OCI-M2 (cell line): ENCODE data around the gene ELF5.

ENCODE experiments used
- DNase-seq: peaks from one replicate; lab custom pipeline; 2025; ENCODE audit not compliant: unreplicated experiment; lab: John Stamatoyannopoulos, UW

ELF5 gene

DNA sequence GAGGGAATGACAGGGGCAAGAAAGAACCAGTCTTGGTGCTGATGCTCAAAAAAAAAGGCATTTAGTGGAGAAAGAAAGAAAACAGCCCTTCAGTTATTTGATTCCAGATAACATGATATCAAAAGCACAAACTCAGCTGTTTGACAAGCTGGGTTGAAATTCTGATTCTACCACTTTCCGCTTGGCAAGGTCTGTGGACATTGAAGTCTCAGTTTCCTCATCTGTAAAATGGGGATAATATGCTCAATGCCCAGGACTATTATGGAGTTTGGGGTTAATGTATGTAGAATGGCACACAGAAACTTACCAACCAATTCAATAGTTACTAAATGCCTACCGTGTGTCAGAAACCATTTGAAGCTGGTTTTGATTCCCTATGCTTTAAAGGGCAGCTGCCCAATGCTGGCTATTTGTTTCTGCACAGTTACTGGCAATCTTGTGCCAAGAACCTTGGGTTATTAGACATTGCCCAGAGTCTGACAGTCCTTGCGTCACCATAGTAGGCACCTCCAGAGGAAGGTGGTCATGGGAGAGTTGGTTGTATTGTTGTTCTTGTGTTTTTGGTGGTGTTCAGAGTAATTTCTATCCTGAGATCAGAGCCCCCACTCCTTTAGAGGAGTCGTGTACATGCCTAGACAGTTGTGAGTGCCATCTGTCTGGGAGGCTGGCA lies 19.5 kb downstream of the ELF5 start:
- no peak for DNase-seq

DNA sequence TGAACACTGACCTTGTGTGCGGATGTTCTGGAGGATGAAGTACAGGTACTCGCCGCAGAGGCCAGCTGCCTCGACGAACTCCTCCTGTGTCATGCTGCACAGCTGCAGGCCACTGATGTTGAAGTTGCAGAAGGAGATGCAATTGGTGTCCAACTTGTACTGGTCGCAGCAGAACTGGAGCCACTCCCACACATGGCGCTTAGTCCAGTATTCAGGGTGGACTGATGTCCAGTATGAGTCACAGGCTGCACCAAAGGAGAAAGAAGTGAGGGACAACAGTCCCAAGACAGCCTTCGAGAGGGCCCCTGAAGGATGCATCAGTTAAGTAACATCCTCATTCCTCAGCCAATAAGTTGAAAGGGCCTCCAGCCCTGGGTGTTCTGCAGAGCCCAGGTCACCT lies 20.1 kb downstream of the ELF5 start:
- no peak for DNase-seq

DNA sequence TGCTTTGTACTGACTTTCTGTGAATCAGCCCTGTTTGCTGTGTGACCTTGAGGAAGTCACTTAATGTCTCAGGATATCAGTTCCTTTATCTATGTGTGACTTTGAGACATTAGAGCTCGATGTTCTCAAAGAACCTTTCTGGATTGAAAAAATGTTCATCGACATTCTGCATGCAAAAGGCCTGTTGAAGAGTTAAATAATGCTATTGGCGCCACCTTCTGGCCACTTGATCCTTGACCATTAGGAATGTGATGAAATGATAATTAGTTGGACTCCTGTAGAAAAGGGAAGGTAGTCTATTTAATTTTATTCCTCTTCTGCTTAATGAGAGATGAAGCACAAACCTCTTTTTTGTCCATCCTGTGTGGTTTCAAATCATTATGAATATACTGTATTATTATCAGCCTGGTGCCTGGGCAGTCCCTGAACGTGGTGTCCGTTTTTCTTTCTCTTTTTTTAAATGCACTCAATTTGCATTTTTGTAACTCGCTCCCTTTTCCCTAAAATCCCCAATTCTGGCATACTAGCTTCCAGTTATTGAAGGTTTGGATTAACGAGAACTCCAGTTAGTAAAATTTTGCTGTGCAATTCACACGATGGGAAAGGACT lies 20.7 kb downstream of the ELF5 start:
- peak; percentile 35 for DNase-seq

DNA sequence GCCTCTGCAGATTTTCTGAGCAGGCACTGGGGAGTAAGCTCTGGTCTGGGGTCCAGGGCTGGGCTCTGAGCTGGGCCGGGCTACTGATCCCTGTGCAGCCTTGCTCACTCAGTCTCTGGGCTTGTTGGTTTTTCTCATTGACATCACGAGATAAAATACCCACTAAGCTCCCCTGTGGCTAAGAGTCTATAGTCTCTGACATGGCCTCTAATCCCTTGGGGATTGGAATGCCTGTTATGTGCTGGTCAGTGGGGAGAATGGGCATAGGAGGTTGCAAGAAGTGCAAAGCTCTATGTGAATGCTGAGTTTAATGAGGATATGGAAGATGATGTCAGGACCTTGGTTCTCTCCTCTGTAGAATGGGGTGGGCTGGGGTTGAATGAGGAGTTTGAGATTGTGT lies 23.3 kb downstream of the ELF5 start:
- DNase-seq, result no peak

DNA sequence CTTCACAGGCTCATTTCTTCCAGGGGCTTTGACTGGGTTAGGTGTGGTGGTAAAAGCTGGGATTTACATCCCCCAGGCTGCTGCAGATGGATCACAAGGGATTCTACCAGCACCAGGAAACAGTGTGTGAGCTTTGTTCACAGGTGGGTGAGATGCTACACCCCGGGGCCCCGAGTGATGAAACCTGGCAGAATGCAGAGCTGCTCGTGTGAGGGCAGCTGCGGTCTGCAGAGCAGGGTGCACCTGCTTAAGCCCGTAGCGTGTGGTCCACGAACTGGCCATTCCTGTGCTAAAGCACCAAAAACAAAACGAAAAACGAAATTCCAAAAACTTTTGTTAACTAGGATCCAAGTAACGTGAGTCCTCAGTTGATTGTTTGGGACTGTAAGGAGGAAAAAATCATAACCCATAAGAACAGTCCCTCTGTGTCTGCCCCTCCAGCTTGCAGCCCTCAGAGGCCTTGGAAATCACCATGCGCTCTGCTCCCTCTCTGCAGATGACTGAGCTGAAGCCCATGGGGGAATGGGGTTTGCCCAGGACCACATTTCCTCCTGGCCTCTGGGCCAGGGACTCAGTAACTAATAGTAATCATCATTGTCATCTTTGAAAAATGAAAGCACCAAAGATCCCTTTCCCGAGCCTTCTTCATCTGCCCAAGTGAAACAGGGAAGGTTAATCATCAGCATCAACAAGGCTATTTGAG lies 24.6 kb downstream of the ELF5 start:
- no peak for DNase-seq

DNA sequence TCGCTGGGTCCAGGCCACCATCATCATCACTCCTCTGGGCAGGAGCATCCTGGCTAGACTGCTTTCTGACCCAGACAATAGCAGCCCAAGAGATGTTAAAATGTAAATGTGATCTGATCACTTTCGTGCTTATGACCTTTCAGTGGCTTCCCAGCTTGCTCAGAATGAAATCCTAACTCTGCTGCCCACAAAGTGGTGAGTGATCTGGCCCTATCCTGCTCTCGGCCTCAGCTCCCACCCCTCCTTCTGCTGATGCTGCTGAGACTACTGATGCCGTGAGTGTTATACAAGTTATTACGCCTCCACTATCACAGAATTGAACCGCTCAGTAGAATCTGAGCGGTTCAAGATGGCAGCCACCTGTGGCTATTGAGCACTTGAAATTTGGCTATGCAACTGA lies 26.2 kb downstream of the ELF5 start:
- DNase-seq, result no peak

DNA sequence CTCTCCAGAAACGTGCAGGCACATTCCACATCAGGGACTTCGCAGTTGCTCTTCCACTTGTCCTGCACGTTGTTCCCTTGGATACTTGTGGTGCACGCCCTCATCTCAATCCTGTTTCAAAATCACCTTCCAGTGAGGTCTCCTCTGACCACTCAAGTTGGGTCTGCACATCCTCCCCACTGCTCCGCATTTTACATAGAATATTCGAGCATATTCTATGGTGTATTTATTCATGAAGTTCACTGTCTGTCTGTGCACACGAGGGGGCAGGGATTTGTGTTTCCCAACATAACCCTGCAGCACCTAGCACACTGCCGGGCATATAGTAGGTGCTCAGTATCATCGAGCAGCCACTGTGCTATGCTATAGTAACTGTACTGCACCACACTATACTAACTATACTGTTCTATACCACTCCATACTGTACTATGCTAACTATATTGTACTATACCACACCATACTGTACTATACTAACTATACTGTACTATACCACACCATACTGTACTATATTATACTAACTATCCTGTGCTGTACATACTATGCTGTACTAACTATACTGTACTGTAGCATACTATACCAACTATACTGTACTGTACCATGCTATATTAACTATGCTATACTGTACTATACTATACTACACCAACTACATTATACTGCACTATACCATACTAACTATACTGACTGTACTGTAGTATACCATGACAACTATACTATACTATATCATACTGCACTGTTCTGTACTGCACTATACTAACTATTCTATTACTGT lies 30.3 kb downstream of the ELF5 start:
- DNase-seq, result no peak

DNA sequence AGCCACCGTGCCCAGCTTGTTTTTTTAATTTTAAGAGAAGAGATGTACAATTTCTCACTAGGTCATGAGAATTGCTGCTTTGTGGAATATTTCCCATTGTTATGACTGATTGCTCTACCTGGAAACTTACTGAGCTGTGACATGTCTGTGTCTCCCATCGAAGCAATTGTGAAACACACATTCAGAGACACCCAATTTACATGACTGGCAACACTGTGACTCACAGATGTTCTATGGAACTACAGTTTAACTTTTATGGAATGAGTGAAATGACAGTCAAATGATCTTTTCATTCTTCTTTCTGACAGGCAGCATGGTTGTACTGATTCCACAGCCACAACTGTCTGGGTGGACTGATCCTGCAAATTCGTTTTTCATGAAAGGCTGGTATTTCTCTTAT lies 32.3 kb downstream of the ELF5 start:
- no peak for DNase-seq

DNA sequence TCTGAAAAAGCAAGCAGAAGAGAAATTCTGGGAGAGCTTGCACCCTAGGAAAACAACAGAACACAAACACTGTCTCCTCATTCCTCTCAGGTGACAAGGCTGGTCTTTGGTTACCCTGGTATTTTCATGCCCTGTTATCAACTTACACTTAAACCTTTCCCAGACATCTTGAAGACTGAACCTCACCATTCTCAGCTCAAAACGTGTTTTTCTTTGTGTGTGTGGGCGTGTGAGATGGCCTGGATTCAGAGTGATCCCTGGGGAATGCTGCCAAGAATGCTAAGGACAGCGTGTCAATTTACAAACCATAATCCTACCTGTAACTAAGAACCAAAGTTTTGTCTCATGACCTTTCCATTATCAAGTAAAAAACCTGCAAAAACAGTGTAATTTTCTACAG lies 33.3 kb downstream of the ELF5 start:
- no peak for DNase-seq

DNA sequence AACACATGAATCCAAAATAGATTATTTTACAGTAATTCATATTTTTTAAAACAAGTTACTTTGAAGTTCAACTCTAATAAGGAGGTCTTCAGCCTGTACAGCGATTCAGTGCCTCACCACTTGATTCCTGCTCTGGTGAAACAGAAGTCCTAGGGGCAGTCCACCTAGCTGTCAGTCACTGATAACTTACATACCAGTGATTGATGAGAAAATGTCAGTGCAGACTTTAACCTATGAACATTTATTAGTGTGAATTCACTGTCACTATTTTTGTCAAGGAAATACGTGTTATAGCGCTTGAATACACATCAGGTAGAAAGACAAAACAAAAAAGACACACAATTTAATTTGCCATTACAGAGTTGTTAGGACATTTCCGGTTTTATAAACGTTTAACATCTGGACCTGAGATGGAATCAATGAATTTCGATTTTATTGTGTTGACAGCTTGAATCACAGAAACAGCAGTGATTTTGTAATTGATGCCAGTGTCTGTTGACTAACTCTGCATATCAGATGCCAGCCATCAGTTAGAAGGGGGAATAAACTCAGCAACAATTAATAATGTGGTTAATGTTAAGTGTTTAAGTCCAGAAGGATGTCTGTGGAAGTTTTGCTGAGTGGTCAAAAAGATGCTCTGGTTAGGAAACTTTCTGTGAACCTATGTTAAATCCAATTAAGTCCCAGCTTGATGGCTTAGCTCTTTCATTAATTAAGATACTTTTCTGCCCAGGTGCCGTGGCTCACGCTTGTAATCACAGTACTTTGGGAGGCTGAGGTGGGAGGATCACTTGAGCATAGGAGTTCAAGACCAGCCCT lies 34.5 kb downstream of the ELF5 start:
- no peak for DNase-seq

DNA sequence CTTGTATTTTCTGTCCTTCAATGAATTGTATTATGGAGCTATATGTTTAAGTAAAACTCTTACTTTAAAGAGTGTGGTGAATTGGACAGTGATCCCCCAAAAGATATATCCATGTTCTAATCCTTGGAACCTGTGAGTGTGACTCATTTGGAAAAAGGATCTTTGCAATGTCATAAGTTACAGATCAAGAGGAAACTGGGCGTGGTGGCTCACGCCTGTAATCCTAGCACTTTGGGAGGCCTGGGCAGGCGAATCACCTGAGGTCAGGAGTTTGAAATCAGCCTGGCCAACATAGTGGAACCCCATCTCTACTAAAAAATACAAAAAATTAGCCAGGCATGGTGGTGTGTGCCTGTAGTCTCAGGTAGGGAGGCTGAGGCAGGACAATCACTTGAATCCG lies 36.7 kb downstream of the ELF5 start:
- DNase-seq, result no peak

DNA sequence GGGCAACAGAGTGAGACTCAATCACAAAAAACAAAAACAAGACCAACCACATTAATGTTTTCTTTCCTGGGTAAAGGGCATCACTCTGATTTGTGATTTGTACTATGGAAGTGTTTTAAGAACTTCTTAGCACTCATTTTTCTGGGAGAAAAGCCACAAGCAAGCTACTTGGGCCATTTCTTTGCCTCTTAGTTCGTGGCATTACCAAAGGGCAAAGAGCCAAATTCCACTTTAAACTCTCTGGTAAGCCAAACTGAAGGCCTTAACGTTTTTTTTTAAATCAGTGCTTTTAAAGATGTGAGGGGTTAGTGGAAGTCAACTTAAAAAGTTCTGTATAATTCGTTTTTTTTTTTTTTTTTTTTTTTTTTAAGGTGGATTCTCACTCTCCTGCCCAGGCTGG lies 37.9 kb downstream of the ELF5 start:
- no peak for DNase-seq

DNA sequence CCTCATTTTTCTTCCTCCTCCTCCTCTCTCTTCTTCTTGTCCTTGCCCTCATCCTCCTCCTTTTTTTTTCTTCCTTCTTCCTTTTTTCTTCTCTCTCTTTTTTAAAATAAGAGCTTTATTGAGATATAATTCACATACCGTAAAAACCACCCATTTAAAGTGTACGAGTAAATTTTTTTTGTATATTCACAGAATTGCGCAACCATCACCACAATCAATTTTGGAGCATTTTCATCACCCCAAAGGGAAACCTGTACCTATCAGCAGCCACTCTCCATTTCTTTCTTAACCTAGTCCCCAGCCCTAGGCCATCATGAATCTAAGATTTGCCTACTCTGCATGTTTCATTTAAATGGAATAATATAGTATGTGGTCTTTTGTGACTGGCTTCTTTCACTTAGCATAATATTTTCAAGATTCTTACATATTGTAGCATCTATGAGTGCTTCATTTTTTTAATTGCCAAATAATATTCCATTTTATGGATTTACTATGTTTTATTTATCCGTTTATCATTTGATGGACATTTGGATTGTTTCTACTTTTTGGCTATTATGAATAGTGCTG lies 39.9 kb downstream of the ELF5 start:
- no peak for DNase-seq

DNA sequence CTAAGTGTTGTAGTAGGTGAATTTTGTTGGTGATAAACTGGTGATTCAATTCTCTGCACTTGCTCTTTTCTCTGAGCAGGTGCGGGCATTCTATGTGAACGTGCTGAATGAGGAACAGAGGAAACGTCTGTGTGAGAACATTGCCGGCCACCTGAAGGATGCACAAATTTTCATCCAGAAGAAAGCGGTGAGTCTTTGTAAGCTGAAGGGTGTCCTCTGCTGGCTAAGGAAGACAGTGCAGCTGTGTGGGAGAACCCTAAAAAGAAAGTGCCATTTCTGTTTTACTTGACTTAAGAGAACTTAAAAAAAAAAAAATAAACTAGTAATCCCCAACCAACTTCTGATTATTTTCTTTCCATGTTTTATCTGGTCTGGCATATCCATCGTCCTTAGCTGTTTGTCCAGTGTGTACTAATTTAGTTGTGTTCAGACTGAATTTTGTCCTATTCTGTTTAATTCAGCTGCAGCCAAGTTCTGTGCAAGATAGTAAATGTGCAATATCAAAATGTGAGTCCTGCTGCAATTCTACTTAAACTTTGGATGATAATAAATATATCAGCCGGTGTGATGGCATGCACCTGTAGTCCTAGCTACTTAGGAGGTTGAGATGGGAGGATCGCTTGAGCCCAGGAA lies 45.3 kb downstream of the ELF5 start:
- no peak for DNase-seq

DNA sequence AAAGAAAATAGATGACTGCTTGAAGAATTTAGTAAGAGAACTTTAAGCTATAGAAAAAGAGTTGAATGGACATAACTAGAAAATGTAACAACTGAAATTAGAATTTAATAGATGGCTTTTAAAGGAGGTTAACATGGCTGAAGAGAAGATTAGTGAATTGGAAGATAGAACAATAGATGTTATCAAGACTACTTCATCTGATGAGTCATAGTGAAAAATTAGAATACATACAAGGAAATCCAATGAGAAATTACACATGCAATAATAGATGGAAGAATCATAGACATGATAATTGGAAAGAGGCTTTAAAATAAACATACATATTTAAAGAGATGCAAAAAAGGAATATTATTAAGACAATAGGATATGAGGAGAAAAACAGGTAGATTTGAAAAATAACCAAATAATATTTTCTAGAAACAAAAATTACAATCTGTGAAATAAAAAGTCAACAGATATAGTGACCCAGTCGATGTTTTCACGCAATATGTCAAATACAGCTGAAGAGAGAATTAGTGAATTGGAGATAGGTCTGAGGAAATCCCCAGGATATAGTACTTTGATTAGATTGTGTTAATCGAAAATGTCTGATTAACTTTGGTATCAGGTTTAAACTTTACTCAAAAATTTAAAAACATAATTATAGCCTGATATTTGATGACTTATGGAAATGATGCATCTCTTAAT lies 46.6 kb downstream of the ELF5 start:
- DNase-seq, result no peak

DNA sequence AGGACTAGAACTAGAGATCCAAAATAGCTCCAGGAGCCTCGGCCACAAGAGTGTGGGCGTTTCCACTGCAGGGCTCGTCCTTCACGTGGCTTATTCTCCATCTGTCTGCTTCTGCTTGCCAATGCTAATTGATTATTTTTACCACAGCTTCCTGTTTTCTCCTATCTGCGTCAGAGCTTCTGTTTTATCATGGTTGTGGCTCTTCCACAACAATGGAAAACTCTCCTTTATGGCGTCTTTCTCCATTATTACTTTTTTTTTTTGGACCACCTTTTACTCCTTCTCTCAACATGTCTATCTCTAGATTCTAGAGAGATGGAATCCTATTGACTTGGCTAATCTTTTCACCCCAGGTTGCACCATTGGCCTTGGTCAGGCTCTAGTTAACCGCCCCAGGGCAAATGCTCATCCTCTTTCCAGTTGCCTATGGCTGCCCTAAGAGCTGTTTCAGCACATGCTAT lies 49.0 kb downstream of the ELF5 start:
- DNase-seq, result peak; percentile 61

DNA sequence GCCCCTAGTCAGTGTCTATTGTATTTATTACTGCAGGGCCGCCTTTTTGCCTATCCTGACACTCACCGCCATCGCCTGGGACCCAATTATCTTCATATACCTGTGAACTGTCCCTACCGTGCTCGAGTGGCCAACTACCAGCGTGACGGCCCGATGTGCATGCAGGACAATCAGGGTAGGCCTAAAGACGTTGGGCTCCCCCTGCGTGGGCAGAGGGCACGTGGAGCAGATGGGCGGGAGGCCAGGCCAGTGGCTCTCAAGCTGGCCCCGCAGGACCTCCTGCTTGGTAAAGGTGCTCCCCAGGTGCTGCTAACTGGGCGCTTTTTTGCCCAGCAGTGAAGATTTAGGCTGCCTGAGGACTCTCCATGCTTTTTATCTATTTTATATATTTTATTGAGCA lies 52.4 kb downstream of the ELF5 start:
- DNase-seq, result no peak

DNA sequence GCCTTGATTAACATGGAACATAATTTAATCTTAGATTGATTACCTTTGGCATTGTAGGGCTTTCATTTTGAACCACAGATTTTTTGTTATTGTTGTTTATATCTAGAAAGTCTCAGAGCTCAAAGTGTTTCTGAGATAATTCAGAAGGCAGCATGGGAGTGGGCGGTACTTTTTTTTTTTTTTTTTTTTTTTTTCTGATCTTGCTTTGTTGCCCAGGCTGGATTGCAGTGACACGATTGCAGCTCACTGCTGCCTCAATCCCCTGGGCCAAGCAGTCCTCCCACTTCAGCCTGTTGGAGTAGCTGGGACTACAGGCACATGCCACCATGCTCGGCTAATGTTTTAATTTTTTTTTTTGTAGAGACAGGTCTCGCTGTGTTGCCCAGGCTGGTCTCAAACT lies 53.3 kb downstream of the ELF5 start:
- no peak for DNase-seq

DNA sequence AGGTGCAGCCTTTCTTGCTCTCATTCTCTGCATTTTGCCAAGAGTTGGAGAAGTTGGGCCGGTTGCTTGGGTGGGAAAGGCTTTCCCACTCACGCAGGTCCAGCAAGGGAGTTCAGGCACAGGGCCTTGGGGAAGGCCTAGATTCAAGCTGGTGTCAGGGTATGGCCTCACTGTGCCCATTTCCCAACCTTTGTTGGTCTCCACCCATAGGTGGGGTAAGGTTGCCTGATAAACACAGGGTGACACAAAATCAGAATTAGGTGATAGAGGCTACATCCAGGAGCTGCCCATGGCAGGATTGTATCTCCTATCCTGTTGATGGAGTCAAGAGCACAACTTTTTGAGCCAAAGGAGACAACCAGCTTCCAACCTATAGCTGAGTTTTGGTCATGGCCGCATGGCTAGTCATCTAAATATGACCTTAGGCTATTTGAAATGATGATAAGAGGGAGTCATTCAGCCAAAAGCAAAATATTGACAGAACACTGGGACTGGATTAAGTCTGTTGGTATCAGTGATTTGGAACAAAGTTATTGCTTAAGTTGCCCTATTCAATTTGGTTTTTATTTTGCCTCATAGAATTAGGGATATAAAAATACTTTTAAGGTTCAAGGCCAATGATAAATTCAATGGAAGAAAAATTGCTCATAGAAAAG lies 54.0 kb downstream of the ELF5 start:
- DNase-seq, result no peak
